HepG2 (cell line): ENCODE data around the gene ADIPOR1.

Experiments used
- BHLHE40 ChIP-seq: IDR thresholded peaks from 2 replicates; pipeline ENCODE4 v1.6.1; 2011; ENCODE audit warnings: low read length, improper control_type of control experiment
- CHD2 ChIP-seq: IDR thresholded peaks from 2 replicates; pipeline ENCODE4 v1.6.1; 2011; ENCODE audit warnings: low read depth, low read length, improper control_type of control experiment
- HDAC2 ChIP-seq: sonication (generic); formaldehyde crosslinking; IDR thresholded peaks from 2 replicates; pipeline ENCODE4 v1.4.0; 2020; ENCODE audit warnings: missing genetic modification reagents
- JARID2 ChIP-seq: sonication (generic); formaldehyde crosslinking; IDR thresholded peaks from 2 replicates; pipeline ENCODE4 v1.8.1; 2023; ENCODE audit warnings: missing genetic modification reagents, inconsistent platforms; ENCODE audit not compliant: insufficient replicate concordance
- POLR2A ChIP-seq, 2 experiments: IDR thresholded peaks; 2 replicates each; pipeline ENCODE4 v1.6.1; 2011; ENCODE audit warnings: low read depth in 2 of 2, low read length in 2 of 2, mild to moderate bottlenecking in 1 of 2, moderate library complexity in 1 of 2; ENCODE audit not compliant: insufficient read depth in 1 of 2
- PRPF4 ChIP-seq: fragments of 200-400 bp; formaldehyde crosslinking; IDR thresholded peaks from 2 replicates; pipeline ENCODE4 v1.6.1; 2016; ENCODE audit warnings: low read length, low read depth; ENCODE audit not compliant: poor library complexity, severe bottlenecking
- STAG1 ChIP-seq: sonication (generic); formaldehyde crosslinking; IDR thresholded peaks from 2 replicates; pipeline ENCODE4 v1.4.0; 2020; ENCODE audit warnings: missing genetic modification reagents
- TCF7L2 ChIP-seq: IDR thresholded peaks from 2 replicates; pipeline ENCODE4 v1.6.1; 2011; ENCODE audit warnings: mild to moderate bottlenecking, low read depth, low read length, moderate library complexity
- ZNF672 ChIP-seq: sonication (generic); formaldehyde crosslinking; IDR thresholded peaks from 2 replicates; pipeline ENCODE4 v1.8.1; 2022; ENCODE audit warnings: missing genetic modification reagents
- TF ChIP-seq, protein P1 (sequence below): sonication (generic); formaldehyde crosslinking; IDR thresholded peaks from 2 replicates; pipeline ENCODE4 v1.4.0; 2020; ENCODE audit warnings: missing genetic modification reagents, borderline replicate concordance
- TF ChIP-seq, protein P2 (sequence below): sonication (generic); formaldehyde crosslinking; IDR thresholded peaks from 2 replicates; pipeline ENCODE4 v1.4.0; 2020; ENCODE audit warnings: missing genetic modification reagents
- TF ChIP-seq, protein P3 (sequence below): sonication (generic); formaldehyde crosslinking; IDR thresholded peaks from 2 replicates; pipeline ENCODE4 v1.5.0; 2020; ENCODE audit warnings: mild to moderate bottlenecking, missing genetic modification reagents, moderate library complexity
- TF ChIP-seq, protein P4 (sequence below): IDR thresholded peaks from 2 replicates; pipeline ENCODE4 v1.6.1; 2012; ENCODE audit warnings: inconsistent platforms

DNA sequence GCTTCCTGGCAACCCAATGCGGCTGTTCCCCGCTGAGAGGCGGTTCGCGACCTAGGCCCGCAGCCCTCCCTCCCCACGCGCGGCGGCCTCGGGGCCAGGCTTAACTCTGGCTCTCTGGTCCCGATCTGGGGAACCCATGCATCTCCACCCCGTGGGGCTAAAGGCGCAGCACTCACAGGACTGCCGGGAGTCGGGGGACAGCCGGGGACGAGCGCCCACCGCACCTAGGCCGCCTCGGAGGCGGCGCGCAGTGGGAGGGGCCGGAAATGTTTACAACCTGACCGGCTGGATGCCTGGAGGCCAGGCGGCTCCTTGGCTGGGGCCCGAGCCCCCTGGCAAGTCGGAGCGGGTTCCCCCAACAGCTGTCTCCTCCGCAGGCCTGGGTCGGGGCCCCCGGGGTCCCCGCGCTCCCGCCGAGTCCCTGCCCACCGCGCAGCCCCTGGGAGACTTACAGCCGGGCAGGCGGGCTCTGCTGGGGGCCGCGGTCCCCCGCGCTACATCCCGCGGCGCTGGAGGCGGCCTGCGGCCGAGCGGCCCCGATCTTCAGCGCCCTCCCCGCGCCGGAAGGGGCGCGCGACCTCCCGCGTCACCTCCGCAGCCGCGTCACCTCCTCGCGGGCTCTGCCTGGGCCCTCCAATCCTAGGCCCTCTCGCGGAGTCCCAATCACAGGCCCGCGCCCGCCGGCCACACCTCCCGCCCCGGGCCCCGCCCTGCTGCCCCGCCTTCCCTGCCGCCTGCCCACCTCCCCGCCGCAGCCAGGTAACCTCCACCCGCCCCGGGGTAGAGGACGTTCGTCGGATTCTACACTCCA is at the start of gene ADIPOR1:
- TF ChIP-seq, protein P1, sequence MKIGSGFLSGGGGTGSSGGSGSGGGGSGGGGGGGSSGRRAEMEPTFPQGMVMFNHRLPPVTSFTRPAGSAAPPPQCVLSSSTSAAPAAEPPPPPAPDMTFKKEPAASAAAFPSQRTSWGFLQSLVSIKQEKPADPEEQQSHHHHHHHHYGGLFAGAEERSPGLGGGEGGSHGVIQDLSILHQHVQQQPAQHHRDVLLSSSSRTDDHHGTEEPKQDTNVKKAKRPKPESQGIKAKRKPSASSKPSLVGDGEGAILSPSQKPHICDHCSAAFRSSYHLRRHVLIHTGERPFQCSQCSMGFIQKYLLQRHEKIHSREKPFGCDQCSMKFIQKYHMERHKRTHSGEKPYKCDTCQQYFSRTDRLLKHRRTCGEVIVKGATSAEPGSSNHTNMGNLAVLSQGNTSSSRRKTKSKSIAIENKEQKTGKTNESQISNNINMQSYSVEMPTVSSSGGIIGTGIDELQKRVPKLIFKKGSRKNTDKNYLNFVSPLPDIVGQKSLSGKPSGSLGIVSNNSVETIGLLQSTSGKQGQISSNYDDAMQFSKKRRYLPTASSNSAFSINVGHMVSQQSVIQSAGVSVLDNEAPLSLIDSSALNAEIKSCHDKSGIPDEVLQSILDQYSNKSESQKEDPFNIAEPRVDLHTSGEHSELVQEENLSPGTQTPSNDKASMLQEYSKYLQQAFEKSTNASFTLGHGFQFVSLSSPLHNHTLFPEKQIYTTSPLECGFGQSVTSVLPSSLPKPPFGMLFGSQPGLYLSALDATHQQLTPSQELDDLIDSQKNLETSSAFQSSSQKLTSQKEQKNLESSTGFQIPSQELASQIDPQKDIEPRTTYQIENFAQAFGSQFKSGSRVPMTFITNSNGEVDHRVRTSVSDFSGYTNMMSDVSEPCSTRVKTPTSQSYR (CRISPR knock-in tag): no peak
- TF ChIP-seq, protein P2, sequence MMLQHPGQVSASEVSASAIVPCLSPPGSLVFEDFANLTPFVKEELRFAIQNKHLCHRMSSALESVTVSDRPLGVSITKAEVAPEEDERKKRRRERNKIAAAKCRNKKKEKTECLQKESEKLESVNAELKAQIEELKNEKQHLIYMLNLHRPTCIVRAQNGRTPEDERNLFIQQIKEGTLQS (CRISPR knock-in tag): no peak
- TF ChIP-seq, protein P3, sequence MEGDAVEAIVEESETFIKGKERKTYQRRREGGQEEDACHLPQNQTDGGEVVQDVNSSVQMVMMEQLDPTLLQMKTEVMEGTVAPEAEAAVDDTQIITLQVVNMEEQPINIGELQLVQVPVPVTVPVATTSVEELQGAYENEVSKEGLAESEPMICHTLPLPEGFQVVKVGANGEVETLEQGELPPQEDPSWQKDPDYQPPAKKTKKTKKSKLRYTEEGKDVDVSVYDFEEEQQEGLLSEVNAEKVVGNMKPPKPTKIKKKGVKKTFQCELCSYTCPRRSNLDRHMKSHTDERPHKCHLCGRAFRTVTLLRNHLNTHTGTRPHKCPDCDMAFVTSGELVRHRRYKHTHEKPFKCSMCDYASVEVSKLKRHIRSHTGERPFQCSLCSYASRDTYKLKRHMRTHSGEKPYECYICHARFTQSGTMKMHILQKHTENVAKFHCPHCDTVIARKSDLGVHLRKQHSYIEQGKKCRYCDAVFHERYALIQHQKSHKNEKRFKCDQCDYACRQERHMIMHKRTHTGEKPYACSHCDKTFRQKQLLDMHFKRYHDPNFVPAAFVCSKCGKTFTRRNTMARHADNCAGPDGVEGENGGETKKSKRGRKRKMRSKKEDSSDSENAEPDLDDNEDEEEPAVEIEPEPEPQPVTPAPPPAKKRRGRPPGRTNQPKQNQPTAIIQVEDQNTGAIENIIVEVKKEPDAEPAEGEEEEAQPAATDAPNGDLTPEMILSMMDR: peak; percentile 9; the same call in 1 of the 2 replicates
- TF ChIP-seq POLR2A (IDR thresholded peaks at IDR 0.05; ENCODE audit: insufficient read depth in 1 of 2, low read depth in 2 of 2, low read length in 2 of 2) (peak; percentile 77 to 82), TCF7L2 (no peak), BHLHE40 (no peak; the same call in 1 of the 2 replicates), HDAC2 (CRISPR knock-in tag) (0 out of 2 replicates have a peak, but pooled peaks have one; percentile 10), JARID2 (CRISPR knock-in tag) (no peak), ZNF672 (no peak), CHD2 (peak; percentile 65), PRPF4 (no peak), STAG1 (CRISPR knock-in tag) (no peak)
- TF ChIP-seq, protein P4, sequence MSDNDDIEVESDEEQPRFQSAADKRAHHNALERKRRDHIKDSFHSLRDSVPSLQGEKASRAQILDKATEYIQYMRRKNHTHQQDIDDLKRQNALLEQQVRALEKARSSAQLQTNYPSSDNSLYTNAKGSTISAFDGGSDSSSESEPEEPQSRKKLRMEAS: peak; percentile 59; the same call in 1 of the 2 replicates
